Loucy (cell line): Measurements from ENCODE around the gene NDRG2.

Experiments used
- H2AFZ ChIP-seq: fragments of 200-600 bp; sonication (generic); 2 replicates; pipeline ENCODE4 v1.6.0; 2016; ENCODE audit warnings: antibody characterized with exemption, mild to moderate bottlenecking, low read length, moderate library complexity
- H3F3A ChIP-seq: fragments of 200-600 bp; 2 replicates; pipeline ENCODE4 v1.6.0; 2016; ENCODE audit warnings: antibody characterized with exemption, low read depth, mild to moderate bottlenecking
- H3K27me3 ChIP-seq: fragments of 200-600 bp; sonication (generic); 2 replicates; pipeline ENCODE4 v1.6.1; 2014; ENCODE audit warnings: low read length, mild to moderate bottlenecking; ENCODE audit not compliant: insufficient read depth, poor library complexity, severe bottlenecking
- H3K36me3 ChIP-seq: fragments of 200-600 bp; sonication (generic); 2 replicates; pipeline ENCODE4 v1.6.1; 2016; ENCODE audit warnings: low read length; ENCODE audit not compliant: insufficient read depth
- H3K4me1 ChIP-seq: fragments of 200-600 bp; sonication (generic); 2 replicates; pipeline ENCODE4 v1.5.1; 2014; ENCODE audit warnings: low read length, mild to moderate bottlenecking; ENCODE audit not compliant: insufficient read depth, poor library complexity, severe bottlenecking
- H3K4me2 ChIP-seq: fragments of 200-600 bp; sonication (generic); 2 replicates; pipeline ENCODE4 v1.6.0; 2014; ENCODE audit warnings: antibody characterized with exemption, low read length, low read depth, mild to moderate bottlenecking; ENCODE audit not compliant: poor library complexity, severe bottlenecking
- H3K4me3 ChIP-seq: fragments of 200-600 bp; sonication (generic); 2 replicates; pipeline ENCODE4 v1.5.1; 2014; ENCODE audit warnings: low read length, mild to moderate bottlenecking, mixed read lengths; ENCODE audit not compliant: poor library complexity, severe bottlenecking
- H3K79me2 ChIP-seq: fragments of 200-600 bp; sonication (generic); 2 replicates; pipeline ENCODE4 v1.6.1; 2014; ENCODE audit warnings: low read length; ENCODE audit not compliant: insufficient read depth
- H3K9ac ChIP-seq: fragments of 200-600 bp; sonication (generic); 2 replicates; pipeline ENCODE4 v1.6.0; 2014; ENCODE audit warnings: mild to moderate bottlenecking, low read depth, low read length, moderate library complexity; ENCODE audit not compliant: poor library complexity, severe bottlenecking
- H3K9me2 ChIP-seq: fragments of 200-600 bp; sonication (generic); replicated peaks from 2 replicates; pipeline ENCODE4 v1.6.1; 2016; ENCODE audit warnings: low read depth, low read length, mixed read lengths
- H3K9me3 ChIP-seq: fragments of 200-600 bp; sonication (generic); 2 replicates; pipeline ENCODE4 v1.6.1; 2014; ENCODE audit warnings: mild to moderate bottlenecking, antibody characterized with exemption, low read length, low read depth; ENCODE audit not compliant: insufficient read depth
- H4K20me1 ChIP-seq: fragments of 200-600 bp; sonication (generic); 2 replicates; pipeline ENCODE4 v1.6.0; 2014; ENCODE audit warnings: antibody characterized with exemption, low read length, mild to moderate bottlenecking; ENCODE audit not compliant: insufficient read depth, poor library complexity, severe bottlenecking
- EZH2phosphoT487 ChIP-seq: fragments of 200-600 bp; IDR thresholded peaks from 2 replicates; pipeline ENCODE4 v1.6.1; 2018; ENCODE audit warnings: antibody characterized with exemption, mild to moderate bottlenecking, moderate library complexity, borderline replicate concordance
- TF ChIP-seq, protein P1 (sequence below): fragments of 200-600 bp; sonication (generic); conservative IDR thresholded peaks from 2 replicates; pipeline ENCODE4 v1.5.1; 2014; ENCODE audit warnings: mild to moderate bottlenecking, antibody characterized with exemption, low read length

The NDRG2 gene

DNA sequence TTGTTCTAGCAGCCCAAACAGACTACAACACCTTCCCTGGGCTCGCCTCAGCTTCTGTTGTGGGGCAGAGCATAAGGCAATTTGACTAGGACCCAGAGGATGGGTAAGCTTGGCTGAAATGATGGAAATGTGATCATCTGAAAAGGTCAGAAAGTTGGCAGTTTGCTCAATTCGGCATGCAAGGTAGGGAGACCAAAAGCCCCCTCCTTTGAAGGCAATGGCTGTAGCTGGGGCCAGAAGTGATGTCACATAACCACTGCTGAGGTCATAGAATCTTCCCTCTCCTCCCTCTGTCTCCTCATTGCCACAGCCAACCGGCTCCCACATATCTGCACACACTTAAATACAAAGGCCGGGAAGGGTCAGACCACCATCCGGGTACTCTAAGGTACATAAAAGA is 5.1 kb upstream of the NDRG2 start, which contains the start of gene TPPP2:
Gene TPPP2 (plus strand): TSS at position 301 of the 400 bp plus-strand sequence. CDS start 365 bp downstream, outside the sequence.
- H3K27me3 ChIP-seq, result no peaks in the 10 kb centered on the region
- H3K4me2 ChIP-seq, result no peak within 1 kb of the TSS
- no peaks in the 10 kb centered on the region for H3F3A ChIP-seq
- no peaks in the 10 kb centered on the region for H3K36me3 ChIP-seq
- no peaks in the 10 kb centered on the region for H3K9me3 ChIP-seq
- no peak within 1 kb of the TSS for H2AFZ ChIP-seq
- no peaks in the 10 kb centered on the region for H3K79me2 ChIP-seq
- no peaks in the 10 kb centered on the region for H3K4me1 ChIP-seq
- H3K4me3 ChIP-seq, result no peak within 1 kb of the TSS
- H4K20me1 ChIP-seq, result no peaks in the 10 kb centered on the region
- no peak within 1 kb of the TSS for H3K9ac ChIP-seq
- no peaks in the 10 kb centered on the region for H3K9me2 ChIP-seq
- TF ChIP-seq, protein P1, sequence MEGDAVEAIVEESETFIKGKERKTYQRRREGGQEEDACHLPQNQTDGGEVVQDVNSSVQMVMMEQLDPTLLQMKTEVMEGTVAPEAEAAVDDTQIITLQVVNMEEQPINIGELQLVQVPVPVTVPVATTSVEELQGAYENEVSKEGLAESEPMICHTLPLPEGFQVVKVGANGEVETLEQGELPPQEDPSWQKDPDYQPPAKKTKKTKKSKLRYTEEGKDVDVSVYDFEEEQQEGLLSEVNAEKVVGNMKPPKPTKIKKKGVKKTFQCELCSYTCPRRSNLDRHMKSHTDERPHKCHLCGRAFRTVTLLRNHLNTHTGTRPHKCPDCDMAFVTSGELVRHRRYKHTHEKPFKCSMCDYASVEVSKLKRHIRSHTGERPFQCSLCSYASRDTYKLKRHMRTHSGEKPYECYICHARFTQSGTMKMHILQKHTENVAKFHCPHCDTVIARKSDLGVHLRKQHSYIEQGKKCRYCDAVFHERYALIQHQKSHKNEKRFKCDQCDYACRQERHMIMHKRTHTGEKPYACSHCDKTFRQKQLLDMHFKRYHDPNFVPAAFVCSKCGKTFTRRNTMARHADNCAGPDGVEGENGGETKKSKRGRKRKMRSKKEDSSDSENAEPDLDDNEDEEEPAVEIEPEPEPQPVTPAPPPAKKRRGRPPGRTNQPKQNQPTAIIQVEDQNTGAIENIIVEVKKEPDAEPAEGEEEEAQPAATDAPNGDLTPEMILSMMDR, result no peak
- TF ChIP-seq EZH2phosphoT487, result no peak

- Histone ChIP-seq H3K4me2 (no peak overlapping the region), H3F3A (no peaks in the 10 kb centered on the region), H2AFZ (no peak overlapping the region), H3K9ac (no peak overlapping the region), H3K4me1 (peaks cover 11% of the 10 kb centered on the region), H3K79me2 (0 out of 2 replicates have a peak, but pooled peaks cover 5% of the 10 kb centered on the region), H3K9me3 (no peaks in the 10 kb centered on the region), H3K4me3 (no peak overlapping the region), H3K9me2 (no peaks in the 10 kb centered on the region), H3K27me3 (no peaks in the 10 kb centered on the region), H3K36me3 (no peaks in the 10 kb centered on the region), H4K20me1 (no peaks in the 10 kb centered on the region)
- no peak for TF ChIP-seq EZH2phosphoT487
- TF ChIP-seq, protein P1, result no peak
Measured at GRCh38 chr14:21026988-21027315, 2.1 kb upstream of the NDRG2 start.

GRCh38 chr14:21026274-21026987 is 1.6 kb upstream of the NDRG2 start:
- no peak overlapping the region for H2AFZ ChIP-seq
- H3K27me3 ChIP-seq, result no peaks in the 10 kb centered on the region
- 0 out of 2 replicates have a peak, but pooled peaks cover 5% of the 10 kb centered on the region for H3K79me2 ChIP-seq
- H4K20me1 ChIP-seq, result no peaks in the 10 kb centered on the region
- no peak overlapping the region for H3K4me3 ChIP-seq
- no peaks in the 10 kb centered on the region for H3K36me3 ChIP-seq
- TF ChIP-seq, protein P1, result no peak
- TF ChIP-seq EZH2phosphoT487, result no peak
- H3F3A ChIP-seq, result no peaks in the 10 kb centered on the region
- no peaks in the 10 kb centered on the region for H3K9me3 ChIP-seq
- H3K9ac ChIP-seq, result no peak overlapping the region
- H3K4me1 ChIP-seq, result peaks cover 11% of the 10 kb centered on the region
- no peak overlapping the region for H3K4me2 ChIP-seq
- no peaks in the 10 kb centered on the region for H3K9me2 ChIP-seq
